Tibial artery (tissue), 4 donors: Measurements from ENCODE around the gene FUOM.

Source experiments
- DNase-seq, 2 donors: peaks; one replicate each; pipeline ENCODE4 v3.0.0-alpha.2; 2019
- H3K27ac ChIP-seq, 2 donors: fragments of 200-600 bp; sonication (generic) in 1 of 2; 1 replicate in 1 of 2; 2 replicates in 1 of 2; pipeline ENCODE4 v1.5.1; 2018 to 2019; ENCODE audit warnings: mild to moderate bottlenecking in 1 of 2
- H3K27me3 ChIP-seq, 2 donors: fragments of 200-600 bp; sonication (generic) in 1 of 2; one replicate each; pipeline versions ENCODE4 v1.5.1 to v1.6.0; 2016 to 2019
- H3K36me3 ChIP-seq, 3 donors: fragments of 200-600 bp; sonication (generic) in 2 of 3; one replicate each; pipeline ENCODE4 v1.5.1; 2016 to 2019; ENCODE audit warnings: mild to moderate bottlenecking in 2 of 3
- H3K4me1 ChIP-seq, 4 donors: fragments of 200-600 bp; sonication (generic) in 2 of 4; 1 replicate in 3 of 4; 2 replicates in 1 of 4; pipeline ENCODE4 v1.5.1; 2016 to 2019
- H3K4me3 ChIP-seq, 2 donors: fragments of 200-600 bp; sonication (generic) in 1 of 2; 1 replicate in 1 of 2; 2 replicates in 1 of 2; pipeline ENCODE4 v1.5.1; 2018 to 2019; ENCODE audit warnings: mild to moderate bottlenecking in 2 of 2
- H3K9me3 ChIP-seq, 3 donors: fragments of 200-600 bp; sonication (generic) in 1 of 3; one replicate each; pipeline ENCODE4 v1.5.1; 2016 to 2019
- intact Hi-C: fragments of 100-400 bp; cut with DNase I; formaldehyde crosslinking; loops from one replicate; pipeline ENCODE4 v1.15.0; 2023; ENCODE audit warnings: low total_unique reads
- TF ChIP-seq, protein P1 (sequence below), 2 experiments: fragments of 200-600 bp in 1 of 2; fragments of 450-650 bp in 1 of 2; IDR thresholded peaks; one replicate each; pipeline ENCODE4 v1.5.1; 2017 to 2019; ENCODE audit warnings: antibody characterized with exemption in 2 of 2, mild to moderate bottlenecking in 1 of 2, moderate library complexity in 1 of 2

The FUOM gene

DNA sequence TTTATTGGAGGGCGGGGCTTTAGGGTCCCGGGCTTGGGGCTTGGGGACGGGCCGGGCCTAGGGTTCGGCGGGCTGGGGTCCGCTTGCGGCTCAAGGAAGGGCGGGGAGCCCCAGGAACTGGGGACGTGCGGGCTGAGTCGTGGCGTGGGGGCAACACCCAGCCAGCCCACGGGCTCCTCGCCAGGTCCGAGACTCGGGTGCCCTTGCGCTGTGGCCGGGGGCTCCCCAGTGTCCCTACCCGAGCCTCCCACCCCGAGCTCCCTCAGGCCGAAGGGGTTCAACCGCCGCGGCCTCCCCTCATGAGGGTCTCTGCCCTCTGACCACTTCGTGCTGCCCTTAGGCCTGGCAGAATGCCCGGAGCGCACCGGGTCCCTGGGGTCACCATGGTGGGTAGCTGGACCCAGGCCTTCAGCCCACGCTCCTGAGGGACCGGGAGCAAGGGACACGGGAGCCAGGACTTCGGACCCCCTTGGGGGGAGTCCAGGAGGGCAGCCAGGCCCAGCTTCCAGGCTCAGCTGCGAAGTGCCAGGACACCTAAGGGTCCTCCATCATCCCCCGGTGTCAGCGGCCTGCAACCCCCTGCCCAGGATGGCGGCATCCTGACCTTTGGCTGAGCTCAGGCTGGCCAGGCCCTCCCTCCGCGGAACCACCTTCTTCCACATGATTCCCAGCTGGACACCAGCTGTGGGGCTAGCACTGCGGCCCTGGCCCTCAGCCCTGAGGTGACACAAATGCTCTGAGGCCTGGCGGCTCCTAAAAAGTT, 524 bp upstream of the FUOM start:
- Histone ChIP-seq H3K9me3 (no peaks in the 10 kb centered on the region), H3K4me1 (peaks cover 0 to 26% (median 16%) of the 10 kb centered on the region in 4 donors), H3K27ac (no peak overlapping the region), H3K27me3 (peaks cover 0 to 5% of the 10 kb centered on the region in 2 donors), H3K4me3 (peak overlapping the region; percentile 56 to 74), H3K36me3 (peaks cover 0 to 23% (median 22%) of the 10 kb centered on the region in 3 donors)
- intact Hi-C loops: no loop called here
- no peak for DNase-seq
- TF ChIP-seq, protein P1, sequence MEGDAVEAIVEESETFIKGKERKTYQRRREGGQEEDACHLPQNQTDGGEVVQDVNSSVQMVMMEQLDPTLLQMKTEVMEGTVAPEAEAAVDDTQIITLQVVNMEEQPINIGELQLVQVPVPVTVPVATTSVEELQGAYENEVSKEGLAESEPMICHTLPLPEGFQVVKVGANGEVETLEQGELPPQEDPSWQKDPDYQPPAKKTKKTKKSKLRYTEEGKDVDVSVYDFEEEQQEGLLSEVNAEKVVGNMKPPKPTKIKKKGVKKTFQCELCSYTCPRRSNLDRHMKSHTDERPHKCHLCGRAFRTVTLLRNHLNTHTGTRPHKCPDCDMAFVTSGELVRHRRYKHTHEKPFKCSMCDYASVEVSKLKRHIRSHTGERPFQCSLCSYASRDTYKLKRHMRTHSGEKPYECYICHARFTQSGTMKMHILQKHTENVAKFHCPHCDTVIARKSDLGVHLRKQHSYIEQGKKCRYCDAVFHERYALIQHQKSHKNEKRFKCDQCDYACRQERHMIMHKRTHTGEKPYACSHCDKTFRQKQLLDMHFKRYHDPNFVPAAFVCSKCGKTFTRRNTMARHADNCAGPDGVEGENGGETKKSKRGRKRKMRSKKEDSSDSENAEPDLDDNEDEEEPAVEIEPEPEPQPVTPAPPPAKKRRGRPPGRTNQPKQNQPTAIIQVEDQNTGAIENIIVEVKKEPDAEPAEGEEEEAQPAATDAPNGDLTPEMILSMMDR (IDR thresholded peaks at IDR 0.05): no peak

GRCh38 chr10:133356549-133357284, 1.1 kb downstream of the FUOM start:
- Histone ChIP-seq H3K4me3 (peak overlapping the region; percentile 56 to 74), H3K9me3 (no peaks in the 10 kb centered on the region), H3K27me3 (peaks cover 0 to 12% of the 10 kb centered on the region in 2 donors), H3K27ac (no peak overlapping the region), H3K36me3 (peaks cover 0 to 7% (median 6%) of the 10 kb centered on the region in 3 donors), H3K4me1 (peaks cover 0 to 26% (median 16%) of the 10 kb centered on the region in 4 donors)
- intact Hi-C loops: no loop called here
- no peak for DNase-seq
- TF ChIP-seq, protein P1 (IDR thresholded peaks at IDR 0.05): no peak

GRCh38 chr10:133355991-133356390, 1.8 kb downstream of the FUOM start:
- TF ChIP-seq, protein P1 (IDR thresholded peaks at IDR 0.05): no peak
- no peak for DNase-seq
- Histone ChIP-seq H3K9me3 (no peaks in the 10 kb centered on the region), H3K36me3 (peaks cover 0 to 4% (median 0%) of the 10 kb centered on the region in 3 donors), H3K4me1 (peaks cover 0 to 26% (median 16%) of the 10 kb centered on the region in 4 donors), H3K27me3 (peaks cover 0 to 20% of the 10 kb centered on the region in 2 donors), H3K27ac (no peak overlapping the region), H3K4me3 (no peak overlapping the region)
- intact Hi-C loops: no loop called here

DNA sequence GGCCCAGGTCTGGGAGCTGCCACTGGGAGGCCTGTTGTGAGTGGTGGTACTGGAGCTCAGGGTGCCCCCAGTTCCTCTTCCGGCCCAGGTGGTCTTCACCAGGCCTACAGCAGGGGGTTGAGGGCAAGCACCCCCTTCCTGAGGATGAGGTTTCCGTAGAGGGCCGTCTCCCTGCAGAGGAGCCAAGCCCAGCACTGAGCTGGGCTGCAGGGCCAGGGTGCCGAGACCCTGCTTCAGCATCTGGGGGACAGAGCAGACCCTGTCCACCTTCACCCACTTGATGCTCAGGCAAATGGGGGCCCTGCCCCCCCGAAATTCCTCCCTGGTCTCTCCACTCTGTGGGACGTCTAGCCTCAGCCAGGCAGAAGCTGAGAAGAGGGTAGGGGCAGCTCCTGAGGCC, 2.6 kb downstream of the FUOM start:
- Histone ChIP-seq H3K4me1 (peaks cover 0 to 26% (median 16%) of the 10 kb centered on the region in 4 donors), H3K4me3 (no peak overlapping the region), H3K36me3 (peaks cover 0 to 4% (median 0%) of the 10 kb centered on the region in 3 donors), H3K27ac (no peak overlapping the region), H3K9me3 (no peaks in the 10 kb centered on the region), H3K27me3 (peaks cover 0 to 27% of the 10 kb centered on the region in 2 donors)
- intact Hi-C loops: no loop called here
- no peak for DNase-seq
- TF ChIP-seq, protein P1 (IDR thresholded peaks at IDR 0.05): no peak

DNA sequence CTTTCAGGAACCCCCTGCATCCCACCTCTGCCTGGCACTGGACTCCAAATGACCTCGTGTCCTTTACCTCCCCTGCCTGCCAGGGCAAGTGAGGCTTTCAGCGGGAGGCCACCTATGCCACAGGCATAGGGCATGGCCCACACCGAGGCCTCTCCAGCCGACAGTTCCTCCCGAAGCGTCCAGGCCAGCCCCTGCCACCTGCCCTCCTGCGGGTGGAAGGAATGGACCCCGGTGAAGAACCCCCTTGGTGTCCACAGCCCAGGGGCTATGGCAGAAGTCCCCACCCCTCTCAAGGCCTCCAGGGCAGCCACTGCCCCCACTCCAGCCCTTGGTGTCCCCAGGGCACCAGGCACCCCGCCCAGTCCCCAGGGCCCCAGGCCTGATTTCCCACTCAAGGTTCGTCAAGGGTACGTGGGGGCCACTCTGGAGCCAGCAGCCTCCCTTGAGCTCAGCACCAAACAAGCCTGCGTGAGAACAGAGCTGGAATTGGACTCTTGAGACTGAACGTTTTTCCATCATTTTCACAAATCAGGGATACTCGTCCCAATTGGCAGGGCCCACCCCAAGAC, 3.1 kb downstream of the FUOM start:
- H3K36me3 ChIP-seq: peaks cover 0 to 4% (median 0%) of the 10 kb centered on the region in 3 donors
- H3K27me3 ChIP-seq: peaks cover 0 to 32% of the 10 kb centered on the region in 2 donors
- intact Hi-C loops: no loop called here

More for the DNA sequence above, 3.1 kb downstream of the FUOM start:
- no peak for DNase-seq
- TF ChIP-seq, protein P1 (IDR thresholded peaks at IDR 0.05): no peak
- no peaks in the 10 kb centered on the region for H3K9me3 ChIP-seq
- no peak overlapping the region for H3K4me3 ChIP-seq
- no peak overlapping the region for H3K27ac ChIP-seq
- peaks cover 0 to 26% (median 16%) of the 10 kb centered on the region in 4 donors for H3K4me1 ChIP-seq
